Measurements from ENCODE around the gene EARS2. TPM values are rescaled to one million over a fixed set of nuclear protein-coding genes. Genes with fewer than 3 reads are reported as not detected.

The EARS2 gene
- total and polyA plus RNA-seq, 2 of the 8 experiments (the other 6 are each of a cell fraction or from before 2014, with no cell fraction given), result 47.8 to 111 TPM

- Histone ChIP-seq H2AFZ (ENCODE audit: low read length) (no peak overlapping the region), H3K36me3 (ENCODE audit: control insufficient read depth in 2 of 4, insufficient read depth in 4 of 4, low read length in 3 of 4) (peaks cover 15 to 41% (median 33%) of the 10 kb centered on the region in 4 experiments), H4K91ac (replicated peaks; ENCODE audit: insufficient read length, low read length) (no peak overlapping the region), H3K79me1 (ENCODE audit: low read depth, low read length) (no peaks in the 10 kb centered on the region), H3K4ac (replicated peaks; ENCODE audit: insufficient read length, low read depth, low read length) (no peak overlapping the region), H3K23ac (ENCODE audit: insufficient read length) (no peak overlapping the region), H3K14ac (ENCODE audit: insufficient read length) (no peak overlapping the region), H3K9me3 (ENCODE audit: insufficient read depth in 2 of 2, low read depth in 1 of 2, low read length in 1 of 2) (no peaks in the 10 kb centered on the region), H4K5ac (ENCODE audit: insufficient read length, low read depth, low read length) (no peak overlapping the region), H4K8ac (ENCODE audit: extremely low read depth, insufficient read depth, low read length) (no peak overlapping the region), H3K4me2 (ENCODE audit: insufficient read depth in 1 of 2, low read depth in 2 of 2, low read length in 2 of 2) (no peak overlapping the region), H2BK5ac (ENCODE audit: low read depth, low read length) (no peak overlapping the region), H2AK5ac (ENCODE audit: low read depth, low read length) (no peak overlapping the region), H2BK12ac (ENCODE audit: low read depth, low read length) (no peak overlapping the region), H2BK15ac (ENCODE audit: low read length) (no peak overlapping the region), H3K27ac (ENCODE audit: low read depth, low read length) (no peak overlapping the region), H3K27me3 (replicated peaks in 1 of 4; ENCODE audit: control insufficient read depth in 3 of 4, extremely low read depth in 1 of 4, insufficient read depth in 3 of 4, low read length in 3 of 4) (no peaks in the 10 kb centered on the region; a peak in 1 of 7 replicates), H3K4me1 (replicated peaks in 1 of 4; ENCODE audit: control insufficient read depth in 3 of 4, insufficient read depth in 4 of 4, low read length in 3 of 4) (no peaks in the 10 kb centered on the region), H2BK120ac (replicated peaks; ENCODE audit: low read depth, low read length) (no peak overlapping the region), H3K4me3 (ENCODE audit: extremely low read depth in 1 of 4, insufficient read depth in 2 of 4, low read depth in 3 of 4, low read length in 4 of 4) (no peak overlapping the region), H3K79me2 (ENCODE audit: control insufficient read depth in 1 of 2, insufficient read depth in 2 of 2, low read length in 2 of 2) (no peaks in the 10 kb centered on the region), H3K18ac (ENCODE audit: extremely low read depth, low read length) (no peak overlapping the region), H3K9ac (replicated peaks in 1 of 4; ENCODE audit: extremely low read depth in 1 of 4, low read depth in 3 of 4, low read length in 3 of 4) (no peak overlapping the region), H4K20me1 (replicated peaks in 1 of 2; ENCODE audit: control insufficient read depth in 1 of 2, insufficient read depth in 2 of 2, low read length in 2 of 2) (peaks cover 2 to 3% of the 10 kb centered on the region in 2 experiments), H3K23me2 (ENCODE audit: low read depth, low read length) (no peaks in the 10 kb centered on the region), H3K56ac (replicated peaks; ENCODE audit: insufficient read length, low read depth, low read length) (no peak overlapping the region), H2BK20ac (ENCODE audit: low read length) (no peak overlapping the region)
- CTCF ChIA-PET (ENCODE audit: partially characterized antibody), result no interaction called here
- WGBS, 2 experiments (ENCODE audit: extremely low coverage in 1 of 2, insufficient coverage in 1 of 2, insufficient read length in 1 of 2, insufficient replicate concordance in 2 of 2, low coverage in 1 of 2, low lambda C conversion rate in 2 of 2, missing lambda C conversion rate in 1 of 2), result 95% methylated on average over 5 of the region's 5 CpGs; no CpG with 5 or more reads in 1 of the 2 experiments
- POLR2A ChIA-PET (ENCODE audit: partially characterized antibody), result no interaction called here
- no peak for DNase-seq (ENCODE audit: low read depth in 1 of 2, low spot score in 2 of 2)
- FAIRE-seq, result no peak
- TF ChIP-seq YY1 (IDR thresholded peaks at IDR 0.05; ENCODE audit: low read depth, low read length) (no peak), JUN (IDR thresholded peaks at IDR 0.05; ENCODE audit: low read depth, low read length) (no peak)
Observed at GRCh38 chr16:23519282-23519681, 37.9 kb downstream of the EARS2 start.
